Neutrophil (primary cell): ENCODE data around the gene PCDH19.

Experiments
- H3K27ac ChIP-seq: fragments of 200-600 bp; sonication (generic); 2 replicates; pipeline ENCODE4 v1.5.1; 2016; ENCODE audit warnings: mild to moderate bottlenecking, moderate library complexity
- H3K27me3 ChIP-seq: fragments of 200-600 bp; sonication (generic); 2 replicates; pipeline ENCODE4 v1.6.0; 2016; ENCODE audit warnings: mild to moderate bottlenecking
- H3K36me3 ChIP-seq: fragments of 200-600 bp; sonication (generic); 2 replicates; pipeline ENCODE4 v1.5.1; 2017
- H3K4me1 ChIP-seq, 2 experiments: fragments of 200-600 bp in 1 of 2; sonication (generic) in 1 of 2; 1 replicate in 1 of 2; 2 replicates in 1 of 2; pipeline versions ENCODE4 v1.5.1 to v1.6.1; 2013 to 2016; ENCODE audit warnings: low read depth in 1 of 2, low read length in 1 of 2, mild to moderate bottlenecking in 1 of 2, moderate library complexity in 1 of 2; ENCODE audit not compliant: control insufficient read depth in 1 of 2, insufficient read depth in 1 of 2
- H3K4me3 ChIP-seq, 2 experiments: fragments of 200-600 bp in 1 of 2; sonication (generic) in 1 of 2; 1 replicate in 1 of 2; 2 replicates in 1 of 2; pipeline ENCODE4 v1.5.1; 2013 to 2016; ENCODE audit warnings: low read depth in 1 of 2, low read length in 1 of 2, mild to moderate bottlenecking in 1 of 2, moderate library complexity in 1 of 2
- H3K9me3 ChIP-seq: fragments of 200-600 bp; sonication (generic); 2 replicates; pipeline ENCODE4 v1.5.1; 2016
- TF ChIP-seq, protein P1 (sequence below): fragments of 200-600 bp; sonication (generic); IDR thresholded peaks from 2 replicates; pipeline ENCODE4 v1.5.1; 2016; ENCODE audit warnings: antibody characterized with exemption

PCDH19 gene

GRCh38 chrX:100440006-100440405, 29.9 kb upstream of the PCDH19 start:
- TF ChIP-seq, protein P1, sequence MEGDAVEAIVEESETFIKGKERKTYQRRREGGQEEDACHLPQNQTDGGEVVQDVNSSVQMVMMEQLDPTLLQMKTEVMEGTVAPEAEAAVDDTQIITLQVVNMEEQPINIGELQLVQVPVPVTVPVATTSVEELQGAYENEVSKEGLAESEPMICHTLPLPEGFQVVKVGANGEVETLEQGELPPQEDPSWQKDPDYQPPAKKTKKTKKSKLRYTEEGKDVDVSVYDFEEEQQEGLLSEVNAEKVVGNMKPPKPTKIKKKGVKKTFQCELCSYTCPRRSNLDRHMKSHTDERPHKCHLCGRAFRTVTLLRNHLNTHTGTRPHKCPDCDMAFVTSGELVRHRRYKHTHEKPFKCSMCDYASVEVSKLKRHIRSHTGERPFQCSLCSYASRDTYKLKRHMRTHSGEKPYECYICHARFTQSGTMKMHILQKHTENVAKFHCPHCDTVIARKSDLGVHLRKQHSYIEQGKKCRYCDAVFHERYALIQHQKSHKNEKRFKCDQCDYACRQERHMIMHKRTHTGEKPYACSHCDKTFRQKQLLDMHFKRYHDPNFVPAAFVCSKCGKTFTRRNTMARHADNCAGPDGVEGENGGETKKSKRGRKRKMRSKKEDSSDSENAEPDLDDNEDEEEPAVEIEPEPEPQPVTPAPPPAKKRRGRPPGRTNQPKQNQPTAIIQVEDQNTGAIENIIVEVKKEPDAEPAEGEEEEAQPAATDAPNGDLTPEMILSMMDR = no peak

DNA sequence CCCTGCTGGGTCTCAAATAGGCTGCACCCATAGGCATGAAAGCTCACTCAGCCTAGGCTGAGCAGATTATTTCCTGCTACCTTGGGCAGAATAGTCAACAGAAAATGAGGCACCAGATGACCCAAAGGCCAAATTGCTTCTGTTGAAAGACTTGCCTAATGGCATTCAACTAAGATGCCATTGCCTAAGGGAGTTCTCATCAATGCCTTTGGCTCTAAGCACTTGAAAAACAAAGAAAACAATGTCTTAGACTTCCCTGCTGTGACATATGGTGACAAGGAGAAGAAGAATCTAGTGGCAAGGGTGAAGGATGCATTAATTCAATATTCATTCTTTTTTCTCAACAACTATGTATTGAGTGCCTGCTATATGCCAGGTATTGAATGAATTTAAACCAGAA, 25.7 kb upstream of the PCDH19 start:
- TF ChIP-seq, protein P1 = no peak
- H3K27ac ChIP-seq = no peak overlapping the region
- no peaks in the 10 kb centered on the region for H3K9me3 ChIP-seq
- no peak overlapping the region for H3K4me3 ChIP-seq
- H3K36me3 ChIP-seq = no peaks in the 10 kb centered on the region
- H3K27me3 ChIP-seq = no peaks in the 10 kb centered on the region
- H3K4me1 ChIP-seq = no peaks in the 10 kb centered on the region

More at GRCh38 chrX:100440006-100440405, 29.9 kb upstream of the PCDH19 start:
- Histone ChIP-seq H3K36me3 (no peaks in the 10 kb centered on the region), H3K4me3 (no peak overlapping the region), H3K9me3 (no peaks in the 10 kb centered on the region), H3K27me3 (no peaks in the 10 kb centered on the region), H3K27ac (no peak overlapping the region), H3K4me1 (no peaks in the 10 kb centered on the region)

- Histone ChIP-seq H3K4me1 (no peaks in the 10 kb centered on the region), H3K36me3 (no peaks in the 10 kb centered on the region), H3K27me3 (no peaks in the 10 kb centered on the region), H3K9me3 (no peaks in the 10 kb centered on the region), H3K4me3 (no peak overlapping the region), H3K27ac (no peak overlapping the region)
- TF ChIP-seq, protein P1 = no peak
Observed at GRCh38 chrX:100424012-100424411, 13.9 kb upstream of the PCDH19 start.

GRCh38 chrX:100418556-100418955, 8.5 kb upstream of the PCDH19 start:
- Histone ChIP-seq H3K27me3 (peaks cover 15% of the 10 kb centered on the region), H3K4me3 (no peak overlapping the region), H3K9me3 (no peaks in the 10 kb centered on the region), H3K36me3 (no peaks in the 10 kb centered on the region), H3K4me1 (no peaks in the 10 kb centered on the region), H3K27ac (no peak overlapping the region)
- TF ChIP-seq, protein P1 = no peak

GRCh38 chrX:100417681-100418080, 7.6 kb upstream of the PCDH19 start:
- Histone ChIP-seq H3K4me1 (no peaks in the 10 kb centered on the region), H3K27me3 (peaks cover 24% of the 10 kb centered on the region), H3K27ac (no peak overlapping the region), H3K9me3 (no peaks in the 10 kb centered on the region), H3K36me3 (no peaks in the 10 kb centered on the region), H3K4me3 (no peak overlapping the region)
- TF ChIP-seq, protein P1 = no peak

DNA sequence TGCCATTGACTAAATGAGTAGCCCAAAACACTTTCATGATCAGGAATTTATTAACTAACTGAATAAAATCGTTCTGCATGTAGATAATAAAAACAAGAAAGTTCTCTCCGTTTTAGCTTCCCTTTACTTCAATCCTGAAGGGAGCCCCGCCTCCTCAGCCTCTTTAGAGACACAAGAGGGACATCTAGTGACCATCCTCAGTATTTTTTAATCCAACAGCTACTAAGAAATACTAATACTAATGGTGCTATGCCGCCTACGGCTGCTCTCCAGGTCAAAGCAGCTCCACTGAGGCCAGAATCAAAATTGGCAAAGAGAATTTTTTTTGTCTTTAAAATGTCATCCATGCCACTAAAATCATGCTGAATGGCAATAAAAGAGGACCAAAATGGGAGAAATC, 3.2 kb upstream of the PCDH19 start:
- H3K4me3 ChIP-seq = no peak overlapping the region
- peaks cover 68% of the 10 kb centered on the region for H3K27me3 ChIP-seq
- no peaks in the 10 kb centered on the region for H3K4me1 ChIP-seq
- TF ChIP-seq, protein P1 = no peak
- no peak overlapping the region for H3K27ac ChIP-seq
- no peaks in the 10 kb centered on the region for H3K9me3 ChIP-seq
- H3K36me3 ChIP-seq = no peaks in the 10 kb centered on the region
